Effector CD4-positive, alpha-beta T cell (primary cell): ENCODE data around the gene SPOCK1.

Experiments
- DNase-seq: peaks from one replicate; pipeline ENCODE4 v3.0.0-alpha.2; 2020

Gene SPOCK1

GRCh38 chr5:137096149-137097103 is 402.7 kb downstream of the SPOCK1 start:
- DNase-seq: no peak

- no peak for DNase-seq
These were observed 403.5 kb downstream of the SPOCK1 start for GRCh38 chr5:137095597-137095996.

- DNase-seq: no peak
These were observed 406.3 kb downstream of the SPOCK1 start for GRCh38 chr5:137092831-137093230.

GRCh38 chr5:137091472-137091871 is 407.7 kb downstream of the SPOCK1 start:
- DNase-seq: no peak

GRCh38 chr5:137090721-137091120 is 408.4 kb downstream of the SPOCK1 start:
- DNase-seq: no peak

- no peak for DNase-seq
These were observed 409.0 kb downstream of the SPOCK1 start for GRCh38 chr5:137090151-137090550.

GRCh38 chr5:137088175-137088574 is 411.0 kb downstream of the SPOCK1 start:
- no peak for DNase-seq

GRCh38 chr5:137086342-137086741 is 412.8 kb downstream of the SPOCK1 start:
- no peak for DNase-seq

- DNase-seq: no peak
These were observed 413.9 kb downstream of the SPOCK1 start for GRCh38 chr5:137085206-137085605.

- DNase-seq: no peak
These were observed 415.1 kb downstream of the SPOCK1 start for GRCh38 chr5:137084016-137084415.

GRCh38 chr5:137082951-137083350 is 416.2 kb downstream of the SPOCK1 start:
- no peak for DNase-seq

- no peak for DNase-seq
These were observed 420.9 kb downstream of the SPOCK1 start for GRCh38 chr5:137078171-137078665.

GRCh38 chr5:137075163-137075970 is 423.8 kb downstream of the SPOCK1 start:
- DNase-seq: no peak

- no peak for DNase-seq
These were observed 425.9 kb downstream of the SPOCK1 start for GRCh38 chr5:137073189-137073588.

- DNase-seq: no peak
These were observed 426.6 kb downstream of the SPOCK1 start for GRCh38 chr5:137072361-137073115.

- DNase-seq: no peak
These were observed 427.2 kb downstream of the SPOCK1 start for GRCh38 chr5:137071931-137072330.

GRCh38 chr5:137071526-137071925 is 427.6 kb downstream of the SPOCK1 start:
- no peak for DNase-seq

- no peak for DNase-seq
These were observed 428.6 kb downstream of the SPOCK1 start for GRCh38 chr5:137070521-137070920.

GRCh38 chr5:137069358-137069757 is 429.8 kb downstream of the SPOCK1 start:
- no peak for DNase-seq

GRCh38 chr5:137061382-137061781 is 437.7 kb downstream of the SPOCK1 start:
- no peak for DNase-seq

- DNase-seq: no peak
These were observed 441.0 kb downstream of the SPOCK1 start for GRCh38 chr5:137058089-137058488.

GRCh38 chr5:137056676-137057075 is 442.4 kb downstream of the SPOCK1 start:
- DNase-seq: no peak
